Ovary (tissue), 3 donors: ENCODE results near the gene RNF138.
"Not testable (repeated sequence)": the region's sequence is repeated elsewhere in the genome, so short reads cannot be mapped to it uniquely, and the experiment has no call there.

Source experiments
- EP300 ChIP-seq: sonication (generic); formaldehyde crosslinking; IDR thresholded peaks from one replicate; pipeline ENCODE4 v1.6.1; 2017; ENCODE audit warnings: antibody characterized with exemption
- TF ChIP-seq, protein P1 (sequence below), 3 donors: fragments of 450-650 bp in 2 of 3; fragments of 200-600 bp in 1 of 3; IDR thresholded peaks; one replicate each; pipeline versions ENCODE4 v1.5.1 to v1.8.0; 2016 to 2022; ENCODE audit warnings: antibody characterized with exemption in 3 of 3, mild to moderate bottlenecking in 1 of 3
- donor health status: DM: no; HTN: no; CAD: no.

DNA sequence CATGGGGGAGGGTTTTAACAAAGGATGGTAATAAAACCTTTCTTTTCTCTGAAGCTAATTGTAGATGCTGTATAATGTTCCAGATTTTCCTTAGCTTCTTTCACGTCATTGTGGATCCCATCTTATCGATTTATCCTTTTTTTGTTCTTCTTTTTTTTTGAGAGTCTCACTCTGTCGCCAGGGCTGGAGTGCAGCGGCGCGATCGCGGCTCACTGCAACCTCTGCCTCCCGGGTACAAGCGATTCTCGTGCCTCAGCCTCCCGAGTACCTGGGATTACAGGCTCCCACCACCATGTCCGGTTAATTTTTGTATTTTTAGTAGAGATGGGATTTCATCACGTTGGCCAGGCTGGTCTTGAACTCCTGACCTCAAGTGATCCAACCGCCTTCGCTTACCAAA lies 843 bp upstream of the RNF138 start:
- TF ChIP-seq, protein P1, sequence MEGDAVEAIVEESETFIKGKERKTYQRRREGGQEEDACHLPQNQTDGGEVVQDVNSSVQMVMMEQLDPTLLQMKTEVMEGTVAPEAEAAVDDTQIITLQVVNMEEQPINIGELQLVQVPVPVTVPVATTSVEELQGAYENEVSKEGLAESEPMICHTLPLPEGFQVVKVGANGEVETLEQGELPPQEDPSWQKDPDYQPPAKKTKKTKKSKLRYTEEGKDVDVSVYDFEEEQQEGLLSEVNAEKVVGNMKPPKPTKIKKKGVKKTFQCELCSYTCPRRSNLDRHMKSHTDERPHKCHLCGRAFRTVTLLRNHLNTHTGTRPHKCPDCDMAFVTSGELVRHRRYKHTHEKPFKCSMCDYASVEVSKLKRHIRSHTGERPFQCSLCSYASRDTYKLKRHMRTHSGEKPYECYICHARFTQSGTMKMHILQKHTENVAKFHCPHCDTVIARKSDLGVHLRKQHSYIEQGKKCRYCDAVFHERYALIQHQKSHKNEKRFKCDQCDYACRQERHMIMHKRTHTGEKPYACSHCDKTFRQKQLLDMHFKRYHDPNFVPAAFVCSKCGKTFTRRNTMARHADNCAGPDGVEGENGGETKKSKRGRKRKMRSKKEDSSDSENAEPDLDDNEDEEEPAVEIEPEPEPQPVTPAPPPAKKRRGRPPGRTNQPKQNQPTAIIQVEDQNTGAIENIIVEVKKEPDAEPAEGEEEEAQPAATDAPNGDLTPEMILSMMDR (IDR thresholded peaks at IDR 0.05): not testable (repeated sequence)
- not testable (repeated sequence) for TF ChIP-seq EP300
